Adipocyte (in vitro differentiated cells): Measurements from ENCODE around the gene APOL4.
"Not testable (repeated sequence)": the region's sequence is repeated elsewhere in the genome, so short reads cannot be mapped to it uniquely, and the experiment has no call there.

Experiments used
- DNase-seq: peaks from one replicate; pipeline ENCODE4 v3.0.0-alpha.2; 2015; ENCODE audit warnings: low read depth
- H3K27me3 ChIP-seq: replicated peaks from 2 replicates; pipeline ENCODE4 v1.7.0; 2013; ENCODE audit warnings: mild to moderate bottlenecking, low read length, moderate library complexity; ENCODE audit not compliant: control insufficient read depth, insufficient read depth
- H3K36me3 ChIP-seq: 2 replicates; pipeline ENCODE4 v1.7.0; 2013; ENCODE audit warnings: low read length, mild to moderate bottlenecking, moderate library complexity; ENCODE audit not compliant: control insufficient read depth, insufficient read depth, severe bottlenecking
- H3K4me1 ChIP-seq: 2 replicates; pipeline ENCODE4 v1.7.0; 2013; ENCODE audit warnings: mild to moderate bottlenecking, low read length, moderate library complexity; ENCODE audit not compliant: control insufficient read depth, insufficient read depth
- H3K4me3 ChIP-seq: 2 replicates; pipeline ENCODE4 v1.7.0; 2013; ENCODE audit warnings: mild to moderate bottlenecking, low read length, moderate library complexity
- H3K9ac ChIP-seq: 2 replicates; pipeline ENCODE4 v1.7.0; 2013; ENCODE audit warnings: mild to moderate bottlenecking, low read length, moderate library complexity
- H3K9me3 ChIP-seq: 2 replicates; pipeline ENCODE4 v1.7.0; 2013; ENCODE audit warnings: mild to moderate bottlenecking, low read length, moderate library complexity; ENCODE audit not compliant: control insufficient read depth

The APOL4 gene

GRCh38 chr22:36228944-36229343, 27.3 kb upstream of the APOL4 start:
- DNase-seq: no peak
- H3K27me3 ChIP-seq: no peaks in the 10 kb centered on the region

DNA sequence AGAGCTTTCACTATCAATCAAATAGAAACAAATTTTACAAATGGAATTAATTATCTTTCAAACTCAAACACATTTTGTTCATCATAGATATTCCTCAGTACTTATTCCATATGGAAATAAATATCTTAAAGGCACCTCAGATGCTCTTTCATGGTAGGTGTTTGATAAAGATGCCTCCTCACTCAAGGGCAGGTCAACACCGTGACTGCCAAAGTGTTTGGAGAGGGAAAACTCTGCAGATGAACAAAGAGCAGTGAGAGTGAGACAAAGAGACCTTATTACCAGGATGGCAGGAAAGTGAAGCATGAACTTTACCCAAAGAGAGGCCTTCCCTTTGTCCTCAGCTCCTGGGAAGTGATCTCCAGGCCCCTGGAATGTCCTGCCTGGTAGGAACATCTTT, 26.8 kb upstream of the APOL4 start:
- not testable (repeated sequence) for DNase-seq, H3K9me3 ChIP-seq, H3K9ac ChIP-seq

More at GRCh38 chr22:36228944-36229343, 27.3 kb upstream of the APOL4 start:
- peaks cover 73% of the 10 kb centered on the region for H3K36me3 ChIP-seq
- no peaks in the 10 kb centered on the region for H3K9me3 ChIP-seq
- peaks cover 2% of the 10 kb centered on the region for H3K4me1 ChIP-seq
- no peak overlapping the region for H3K4me3 ChIP-seq
- no peak overlapping the region for H3K9ac ChIP-seq

DNA sequence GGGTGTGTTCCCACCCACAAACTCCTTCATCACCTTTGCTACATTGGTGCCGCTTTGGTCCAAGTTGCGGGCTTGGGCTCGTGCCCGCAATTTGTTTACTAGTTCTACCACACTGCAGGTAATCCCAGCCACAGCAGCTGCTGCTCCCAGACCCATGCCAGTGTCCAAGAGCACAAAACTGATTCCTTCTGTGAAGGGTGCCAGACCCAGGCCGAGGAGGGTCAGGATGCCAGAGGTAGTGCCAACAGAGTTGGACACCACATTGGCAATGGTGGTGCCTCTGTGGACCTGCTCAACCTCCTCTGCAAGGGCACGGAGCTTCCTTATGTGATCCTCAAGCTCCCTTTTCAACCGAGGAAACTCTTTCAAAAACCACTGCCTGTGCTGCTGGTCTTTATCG, 26.2 kb upstream of the APOL4 start:
- DNase-seq: no peak
- Histone ChIP-seq H3K27me3 (no peaks in the 10 kb centered on the region), H3K4me3 (no peak overlapping the region), H3K9me3 (no peaks in the 10 kb centered on the region), H3K4me1 (no peaks in the 10 kb centered on the region), H3K9ac (no peak overlapping the region), H3K36me3 (peaks cover 65% of the 10 kb centered on the region)

More for the DNA sequence above, 26.8 kb upstream of the APOL4 start:
- H3K4me3 ChIP-seq, H3K4me1 ChIP-seq, H3K27me3 ChIP-seq: not testable (repeated sequence)
- H3K36me3 ChIP-seq: peaks cover 71% of the 10 kb centered on the region

DNA sequence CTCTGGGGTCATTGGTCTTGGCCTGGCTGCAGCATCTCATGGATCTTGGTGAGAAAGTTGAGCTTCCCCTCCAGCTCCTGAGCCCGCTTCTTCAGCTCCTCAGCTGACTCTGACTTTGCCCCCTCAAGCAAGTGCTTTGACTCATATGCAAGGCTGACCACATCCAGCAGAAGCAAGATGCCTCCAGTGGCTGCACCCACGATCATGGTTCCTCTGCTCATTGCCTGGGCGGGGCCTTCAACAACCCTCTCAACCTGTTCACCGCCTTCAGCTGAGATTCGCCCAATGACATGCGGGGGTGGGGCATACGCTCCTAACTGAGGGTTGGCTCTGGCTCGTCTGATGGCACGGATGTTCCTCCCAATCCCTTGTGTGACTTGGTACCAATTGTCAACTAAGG, 25.8 kb upstream of the APOL4 start:
- no peak for DNase-seq
- Histone ChIP-seq H3K27me3 (no peaks in the 10 kb centered on the region), H3K4me1 (no peaks in the 10 kb centered on the region), H3K9me3 (no peaks in the 10 kb centered on the region), H3K9ac (no peak overlapping the region), H3K36me3 (peaks cover 61% of the 10 kb centered on the region), H3K4me3 (no peak overlapping the region)

- DNase-seq: no peak
- no peaks in the 10 kb centered on the region for H3K27me3 ChIP-seq
- H3K4me1 ChIP-seq: no peaks in the 10 kb centered on the region
- peaks cover 49% of the 10 kb centered on the region for H3K36me3 ChIP-seq
- no peaks in the 10 kb centered on the region for H3K9me3 ChIP-seq
- no peak overlapping the region for H3K9ac ChIP-seq
- H3K4me3 ChIP-seq: no peak overlapping the region
These were observed 24.6 kb upstream of the APOL4 start for GRCh38 chr22:36226189-36226588.

DNA sequence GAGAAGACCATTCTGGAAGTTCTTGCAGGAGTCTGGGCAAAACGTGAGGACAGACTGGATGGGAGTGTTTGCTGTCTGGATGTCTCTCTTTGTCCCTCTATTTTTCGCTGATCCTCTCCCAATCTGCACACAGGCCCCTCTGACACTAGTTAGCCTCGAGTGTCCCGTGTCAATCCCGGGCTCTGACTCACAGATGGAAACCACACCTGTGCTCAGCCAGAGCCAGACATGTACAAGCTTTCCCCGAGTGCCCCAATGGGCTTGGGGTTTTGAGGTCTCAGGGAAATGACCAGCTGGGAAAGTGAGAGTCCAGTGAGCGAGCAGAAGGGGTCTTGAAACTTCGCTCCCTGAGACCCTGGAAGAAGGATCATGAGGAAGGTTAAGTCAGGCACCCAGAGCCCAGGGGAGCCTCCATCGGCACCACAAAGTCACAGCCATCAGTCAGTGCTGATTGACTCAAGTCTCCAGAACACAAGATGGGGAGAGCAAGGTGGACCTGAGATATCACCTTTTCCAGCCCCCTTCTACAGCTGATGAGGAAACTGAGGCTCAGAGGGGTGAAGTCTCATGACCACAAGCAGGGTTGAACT, 23.8 kb upstream of the APOL4 start:
- Histone ChIP-seq H3K27me3 (no peaks in the 10 kb centered on the region), H3K4me3 (no peak overlapping the region), H3K9me3 (no peaks in the 10 kb centered on the region), H3K9ac (no peak overlapping the region), H3K36me3 (peaks cover 42% of the 10 kb centered on the region), H3K4me1 (peaks cover 5% of the 10 kb centered on the region)
- DNase-seq: no peak

GRCh38 chr22:36224245-36224644, 22.6 kb upstream of the APOL4 start:
- no peak overlapping the region for H3K4me3 ChIP-seq
- H3K36me3 ChIP-seq: peaks cover 30% of the 10 kb centered on the region
- H3K27me3 ChIP-seq: no peaks in the 10 kb centered on the region
- no peak overlapping the region for H3K9ac ChIP-seq
- no peak for DNase-seq
- H3K9me3 ChIP-seq: no peaks in the 10 kb centered on the region
- peaks cover 9% of the 10 kb centered on the region for H3K4me1 ChIP-seq

DNA sequence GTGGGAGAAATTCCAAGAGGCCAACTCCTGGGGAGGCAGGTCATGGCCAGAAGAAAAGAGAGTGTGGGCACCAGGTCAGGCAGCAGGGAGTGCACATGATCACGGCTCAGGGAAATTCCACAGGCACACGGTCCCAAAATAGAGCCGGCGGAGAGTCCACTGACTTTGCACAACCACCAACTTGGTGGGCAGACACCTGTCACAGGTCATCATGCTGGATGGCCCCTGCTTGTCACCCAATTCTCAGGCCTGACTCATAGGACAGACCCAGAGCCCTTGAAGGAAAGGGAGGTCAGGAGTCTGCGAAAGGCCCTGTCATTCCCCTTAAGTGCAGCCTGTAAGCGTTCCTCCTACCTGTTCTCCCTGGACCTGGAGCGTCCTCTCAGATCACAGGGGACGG, 21.9 kb upstream of the APOL4 start:
- Histone ChIP-seq H3K9ac (no peak overlapping the region), H3K9me3 (no peaks in the 10 kb centered on the region), H3K36me3 (peaks cover 22% of the 10 kb centered on the region), H3K27me3 (no peaks in the 10 kb centered on the region), H3K4me1 (peaks cover 9% of the 10 kb centered on the region), H3K4me3 (no peak overlapping the region)
- DNase-seq: no peak

DNA sequence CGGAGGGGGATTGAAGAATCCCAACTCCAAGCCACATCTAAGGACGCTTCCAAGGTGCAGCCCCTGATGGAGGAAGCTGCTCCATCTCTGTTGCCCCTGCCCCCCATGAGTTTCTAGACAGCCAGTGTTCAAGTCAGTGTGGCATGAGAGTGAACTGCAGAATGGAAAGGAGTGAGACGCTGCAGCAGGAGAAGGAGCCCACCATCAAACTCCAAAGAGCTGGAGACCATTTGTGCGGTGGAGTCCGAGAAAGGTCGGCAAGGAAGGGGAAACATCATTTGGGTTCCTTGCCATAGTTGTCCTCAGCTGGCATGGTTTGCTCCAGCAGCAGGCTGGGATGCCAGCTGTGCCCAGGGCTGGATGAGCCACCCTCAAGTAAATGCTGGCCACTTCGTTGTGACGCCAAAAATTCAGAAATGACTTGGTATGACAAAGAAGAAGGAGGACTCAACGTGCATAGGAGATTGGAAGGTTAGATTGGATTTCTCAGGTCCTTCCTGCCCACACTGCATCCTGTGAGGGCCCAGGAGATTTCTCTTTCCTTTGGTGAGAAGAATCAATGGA, 21.4 kb upstream of the APOL4 start:
- H3K27me3 ChIP-seq: no peaks in the 10 kb centered on the region
- H3K9me3 ChIP-seq: no peaks in the 10 kb centered on the region
- H3K4me3 ChIP-seq: no peak overlapping the region
- no peak overlapping the region for H3K9ac ChIP-seq
- peaks cover 9% of the 10 kb centered on the region for H3K4me1 ChIP-seq
- H3K36me3 ChIP-seq: peaks cover 17% of the 10 kb centered on the region
- DNase-seq: no peak

DNA sequence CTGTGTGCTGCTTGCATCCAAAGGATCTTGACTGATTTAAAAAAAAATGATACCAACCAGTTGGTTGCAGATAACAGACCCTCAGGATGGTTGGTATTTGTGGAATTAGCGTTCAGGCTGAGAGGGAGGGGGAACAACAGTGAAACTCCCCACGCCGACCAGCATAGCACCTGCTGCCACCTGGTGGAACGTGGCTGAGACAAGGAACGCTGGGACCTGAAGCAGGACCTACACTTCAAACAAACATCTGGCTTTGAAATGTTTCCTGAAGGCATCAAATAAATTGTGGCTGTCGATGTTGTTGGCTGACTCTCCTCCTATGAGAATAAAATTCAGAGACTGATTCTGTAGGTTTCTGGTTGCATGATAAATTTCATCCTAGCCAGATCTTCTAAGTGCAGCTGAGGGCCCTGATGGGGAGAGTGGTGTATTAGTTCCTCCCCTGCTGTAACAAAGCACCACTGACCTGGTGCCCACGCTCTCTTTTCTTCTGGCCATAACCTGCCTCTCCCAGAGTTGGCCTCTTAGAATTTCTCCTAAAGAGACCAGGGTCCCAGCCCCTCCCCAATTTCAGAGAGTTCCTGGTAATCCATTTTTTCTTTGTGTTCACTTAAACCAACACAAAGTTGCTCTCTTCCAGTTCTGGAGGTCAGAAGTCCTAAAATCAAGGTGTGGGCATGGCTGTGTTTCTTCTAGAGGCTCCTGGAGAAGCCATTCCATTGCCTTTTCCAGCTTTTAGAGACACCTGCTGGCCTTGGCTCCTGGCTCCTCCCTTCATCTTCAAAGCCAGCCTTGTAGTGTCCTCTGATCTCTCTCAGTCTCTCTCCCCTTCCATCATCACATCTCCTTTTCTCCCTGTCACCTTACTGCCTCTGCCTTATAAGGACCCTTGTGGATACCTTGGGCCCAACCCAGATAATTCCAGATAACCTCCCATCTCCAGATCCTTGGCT, 20.5 kb upstream of the APOL4 start:
- Histone ChIP-seq H3K4me3 (no peak overlapping the region), H3K9me3 (no peaks in the 10 kb centered on the region), H3K9ac (no peak overlapping the region), H3K36me3 (peaks cover 9% of the 10 kb centered on the region), H3K4me1 (peaks cover 9% of the 10 kb centered on the region), H3K27me3 (no peaks in the 10 kb centered on the region)
- DNase-seq: peak; percentile 23

DNA sequence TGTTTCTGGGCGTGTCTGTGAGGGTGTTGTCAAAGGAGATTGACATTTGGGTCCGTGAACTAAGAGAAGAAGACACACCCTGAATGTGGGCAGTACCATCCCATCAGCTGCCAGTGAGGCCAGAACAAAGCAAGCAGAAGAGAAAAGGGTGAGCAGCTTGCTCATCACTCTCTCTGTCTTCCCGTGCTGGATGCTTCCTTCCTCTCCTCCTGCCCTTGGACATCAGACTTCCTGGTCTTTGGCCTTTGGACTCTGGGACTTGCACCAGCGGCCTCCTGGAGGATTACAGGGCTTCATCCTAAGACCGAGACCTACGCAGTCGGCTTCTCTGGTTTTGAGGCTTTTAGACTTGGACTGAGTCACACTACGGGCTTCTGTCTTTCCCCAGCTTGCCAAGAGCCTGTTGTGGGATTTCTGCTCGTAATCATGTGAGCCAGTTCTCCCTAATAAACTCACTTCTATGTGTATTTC, 18.9 kb upstream of the APOL4 start:
- no peaks in the 10 kb centered on the region for H3K36me3 ChIP-seq
- peak overlapping the region; percentile 27 for H3K9ac ChIP-seq
- H3K4me1 ChIP-seq: peaks cover 9% of the 10 kb centered on the region
- no peaks in the 10 kb centered on the region for H3K27me3 ChIP-seq
- H3K9me3 ChIP-seq: no peaks in the 10 kb centered on the region
- peak overlapping the region; percentile 8 for H3K4me3 ChIP-seq
- peak; percentile 44 for DNase-seq
